Measurements from ENCODE around the gene B4GALT3.

GRCh38 chr1:161172776-161173376 lies 4.4 kb downstream of the B4GALT3 start:
- no peak for TF ChIP-seq ARNT (IDR thresholded peaks at IDR 0.05)
- TF ChIP-seq FOXM1 (IDR thresholded peaks at IDR 0.05; ENCODE audit: borderline replicate concordance) = no peak
- TF ChIP-seq SUZ12 (IDR thresholded peaks at IDR 0.05) = no peak
- TF ChIP-seq ELF4 (IDR thresholded peaks at IDR 0.05) = no peak
- no peak for TF ChIP-seq FOXA1 (IDR thresholded peaks at IDR 0.05)
- no peak for TF ChIP-seq SP1 (IDR thresholded peaks at IDR 0.05)
- TF ChIP-seq HDGF (IDR thresholded peaks at IDR 0.05; ENCODE audit: borderline replicate concordance) = no peak
- no peak for TF ChIP-seq FOXK2 (IDR thresholded peaks at IDR 0.05)
- no peak for TF ChIP-seq PKNOX1 (IDR thresholded peaks at IDR 0.05)
- no peak for TF ChIP-seq L3MBTL2 (conservative IDR thresholded peaks at IDR 0.05)

Data from HEK293T (cell line).